HCT116 (cell line): ENCODE measurements around the gene PLCXD3. TPM values are rescaled to one million over a fixed set of nuclear protein-coding genes. Genes with fewer than 3 reads are reported as not detected.

Source experiments
- ATAC-seq: fragments of 200-7000 bp; cut with Tn5 transposase; 2 replicates; pipeline ENCODE4 v1.9.1; 2020; ENCODE audit warnings: mild to moderate bottlenecking, moderate library complexity
- BruUV-seq: library from RNA; stranded (reverse); fragments of 400-500 nt; replicated peaks from 2 replicates; lab custom pipeline; 2021; lab: Mats Ljungman, UMichigan
- CTCF ChIA-PET: fragments of 300-600 bp; sonication (Branson Sonifier 250); formaldehyde crosslinking; loops from one replicate; lab custom pipeline; 2021; ENCODE audit warnings: antibody characterized with exemption; lab: Charles Lee
- POLR2A ChIA-PET: fragments of 300-600, 350-600 bp; sonication (Branson Sonifier 250); formaldehyde crosslinking; loops from one replicate; lab custom pipeline; 2021; ENCODE audit warnings: antibody characterized with exemption; lab: Charles Lee
- RAD21 ChIA-PET, 2 experiments: fragments of 300-600 bp; sonication (Branson Sonifier 250); formaldehyde crosslinking; loops; one replicate each; lab custom pipeline; 2023; ENCODE audit warnings: low total read pairs in 2 of 2; ENCODE audit not compliant: uncharacterized antibody in 2 of 2, unreplicated experiment in 2 of 2, low non-redundant PET in 1 of 2; lab: Charles Lee
- DNase-seq: peaks from one replicate; pipeline ENCODE4 v3.0.0-alpha.2; 2010; ENCODE audit warnings: low read depth, low spot score
- H2AFZ ChIP-seq: fragments of 200-600 bp; shearing (Covaris generic), sonication (generic); 2 replicates; pipeline ENCODE4 v1.6.1; 2017; ENCODE audit warnings: low read depth, mixed run types, mixed read lengths, antibody characterized with exemption, low read length; ENCODE audit not compliant: poor library complexity, severe bottlenecking
- H3K27ac ChIP-seq: 2 replicates; pipeline ENCODE4 v1.5.1; 2012; ENCODE audit warnings: low read depth, low read length
- H3K27me3 ChIP-seq: fragments of 200-600 bp; sonication (generic); 2 replicates; pipeline ENCODE4 v1.6.1; 2016; ENCODE audit warnings: mixed run types, low read length, mixed read lengths; ENCODE audit not compliant: insufficient read depth
- H3K36me3 ChIP-seq, 2 experiments: fragments of 200-500 bp in 1 of 2; fragments of 200-600 bp in 1 of 2; sonication (Bioruptor generic) in 1 of 2; sonication (generic) in 1 of 2; 2 replicates each; pipeline versions ENCODE4 v1.5.1 to v1.6.1; 2014 to 2016; ENCODE audit warnings: low read length in 2 of 2, inconsistent platforms in 1 of 2, mixed read lengths in 1 of 2, mixed run types in 1 of 2; ENCODE audit not compliant: insufficient read depth in 2 of 2, control insufficient read depth in 1 of 2
- H3K4me1 ChIP-seq, 2 experiments: fragments of 200-600 bp in 1 of 2; sonication (generic) in 1 of 2; 2 replicates each; pipeline versions ENCODE4 v1.5.1 to v1.6.1; 2012 to 2017; ENCODE audit warnings: low read length in 2 of 2, inconsistent platforms in 1 of 2, mild to moderate bottlenecking in 1 of 2, mixed read lengths in 1 of 2, mixed run types in 1 of 2, moderate library complexity in 1 of 2; ENCODE audit not compliant: insufficient read depth in 2 of 2, control insufficient read depth in 1 of 2
- H3K4me2 ChIP-seq: fragments of 200-600 bp; sonication (generic); 2 replicates; pipeline ENCODE4 v1.6.1; 2017; ENCODE audit warnings: mixed run types, low read length, mixed read lengths
- H3K4me3 ChIP-seq, 2 experiments: fragments of 200-600 bp in 1 of 2; sonication (generic) in 1 of 2; replicated peaks in 1 of 2; 2 replicates each; pipeline ENCODE4 v1.5.1; 2011 to 2016; ENCODE audit warnings: low read length in 2 of 2, control low read depth in 1 of 2, low read depth in 1 of 2, mild to moderate bottlenecking in 1 of 2, mixed read lengths in 1 of 2, mixed run types in 1 of 2
- H3K79me2 ChIP-seq: fragments of 200-600 bp; sonication (generic); 2 replicates; pipeline ENCODE4 v1.6.1; 2017; ENCODE audit warnings: mild to moderate bottlenecking, mixed run types, low read length, moderate library complexity, mixed read lengths; ENCODE audit not compliant: insufficient read depth
- H3K9ac ChIP-seq: fragments of 200-600 bp; sonication (generic); 2 replicates; pipeline ENCODE4 v1.6.1; 2016; ENCODE audit warnings: low read length, mixed read lengths
- H3K9me2 ChIP-seq: fragments of 200-600 bp; sonication (generic), shearing (Covaris generic); 2 replicates; pipeline ENCODE4 v1.6.1; 2017; ENCODE audit warnings: mixed run types, mild to moderate bottlenecking, moderate library complexity; ENCODE audit not compliant: insufficient read depth
- H3K9me3 ChIP-seq, 2 experiments: fragments of 200-500 bp in 1 of 2; fragments of 200-600 bp in 1 of 2; sonication (Bioruptor generic) in 1 of 2; sonication (generic) in 1 of 2; 2 replicates each; pipeline ENCODE4 v1.6.1; 2014 to 2017; ENCODE audit warnings: low read length in 2 of 2, mixed read lengths in 2 of 2, inconsistent platforms in 1 of 2, low read depth in 1 of 2, mild to moderate bottlenecking in 1 of 2, mixed run types in 1 of 2, moderate library complexity in 1 of 2; ENCODE audit not compliant: control insufficient read depth in 1 of 2, insufficient read depth in 1 of 2
- H4K20me1 ChIP-seq: fragments of 200-600 bp; sonication (generic), shearing (Covaris generic); 2 replicates; pipeline ENCODE4 v1.6.1; 2017; ENCODE audit warnings: mixed run types, mild to moderate bottlenecking, moderate library complexity; ENCODE audit not compliant: insufficient read depth
- ATF3 ChIP-seq: IDR thresholded peaks from 2 replicates; pipeline ENCODE4 v1.6.1; 2012
- CEBPB ChIP-seq: IDR thresholded peaks from 2 replicates; pipeline ENCODE4 v1.6.1; 2012; ENCODE audit warnings: low read depth
- CTCF ChIP-seq, 3 experiments: fragments of 200-600 bp in 1 of 3; sonication (generic) in 1 of 3; IDR thresholded peaks in 2 of 3; conservative IDR thresholded peaks in 1 of 3; 2 replicates each; pipeline ENCODE4 v1.5.1; 2012 to 2017; ENCODE audit warnings: low read depth in 2 of 3, low read length in 2 of 3, antibody characterized with exemption in 1 of 3, borderline replicate concordance in 1 of 3, control low read depth in 1 of 3, mild to moderate bottlenecking in 1 of 3, mixed read lengths in 1 of 3, mixed run types in 1 of 3, moderate library complexity in 1 of 3; ENCODE audit not compliant: insufficient read depth in 1 of 3
- EGR1 ChIP-seq: IDR thresholded peaks from 2 replicates; pipeline ENCODE4 v1.6.1; 2012; ENCODE audit warnings: low read depth
- EZH2 ChIP-seq: fragments of 200-600 bp; sonication (generic); IDR thresholded peaks from 2 replicates; pipeline ENCODE4 v1.6.1; 2017; ENCODE audit warnings: antibody characterized with exemption, mixed run types
- FOSL1 ChIP-seq: IDR thresholded peaks from 2 replicates; pipeline ENCODE4 v1.6.1; 2012; ENCODE audit warnings: low read depth
- MAX ChIP-seq: IDR thresholded peaks from 2 replicates; pipeline ENCODE4 v1.6.1; 2012
- SIN3A ChIP-seq: IDR thresholded peaks from 2 replicates; pipeline ENCODE4 v1.6.1; 2012; ENCODE audit warnings: low read depth
- ZNF274 ChIP-seq: fragments of 200-500 bp; sonication (Bioruptor generic); IDR thresholded peaks from 2 replicates; pipeline ENCODE4 v1.6.1; 2014; ENCODE audit warnings: mild to moderate bottlenecking, low read depth, low read length, inconsistent platforms
- intact Hi-C: fragments of 100-400 bp; cut with micrococcal nuclease; formaldehyde crosslinking; loops from 2 replicates; pipeline ENCODE4 v1.10.0; 2022
- total RNA-seq: library from RNA; stranded (reverse); gene quantifications from one replicate; pipeline ENCODE4 v1.2.1, GENCODE V29; 2021; ENCODE audit not compliant: unreplicated experiment

Gene PLCXD3
- total RNA-seq, 1 experiment from 2014 or later, result not detected

- ATAC-seq (no peak), DNase-seq (no peak)
- intact Hi-C loops, result no loop called here
- ChIA-PET CTCF (no interaction called here), POLR2A (no interaction called here), RAD21 (no interaction called here)
- H3K9ac ChIP-seq, result no peak overlapping the region
- no peaks in the 10 kb centered on the region for H3K36me3 ChIP-seq
- no peak overlapping the region for H3K4me2 ChIP-seq
- H3K79me2 ChIP-seq, result no peaks in the 10 kb centered on the region
- no peaks in the 10 kb centered on the region for H3K4me1 ChIP-seq
- H3K27me3 ChIP-seq, result no peaks in the 10 kb centered on the region
- H4K20me1 ChIP-seq, result no peaks in the 10 kb centered on the region
- H3K9me2 ChIP-seq, result no peaks in the 10 kb centered on the region
- no peaks in the 10 kb centered on the region for H3K9me3 ChIP-seq
- no peak overlapping the region for H3K27ac ChIP-seq
- no peak overlapping the region for H2AFZ ChIP-seq
- no peak for TF ChIP-seq EGR1
- TF ChIP-seq CEBPB, result no peak
- TF ChIP-seq EZH2, result no peak
- TF ChIP-seq SIN3A, result no peak
- no TSS peak for BruUV-seq
- H3K4me3 ChIP-seq, result no peak overlapping the region
These were observed 146.1 kb downstream of the PLCXD3 start for GRCh38 chr5:41364346-41364745.

- no peak overlapping the region for H3K27ac ChIP-seq
- H3K9ac ChIP-seq, result no peak overlapping the region
- H3K4me2 ChIP-seq, result no peak overlapping the region
- no peak overlapping the region for H2AFZ ChIP-seq
- ATAC-seq (no peak), DNase-seq (no peak)
- no TSS peak for BruUV-seq
- no peaks in the 10 kb centered on the region for H3K27me3 ChIP-seq
- H3K4me3 ChIP-seq, result no peak overlapping the region
- TF ChIP-seq FOSL1 (no peak), ZNF274 (no peak), CTCF (IDR thresholded peaks at IDR 0.05 in 2 of 3, conservative IDR thresholded peaks at IDR 0.05 in 1 of 3; ENCODE audit: borderline replicate concordance in 1 of 3, insufficient read depth in 1 of 3, low read depth in 2 of 3, low read length in 2 of 3) (no peak), MAX (no peak), CEBPB (no peak), ATF3 (no peak)
- no peaks in the 10 kb centered on the region for H4K20me1 ChIP-seq
- intact Hi-C loops, result no loop called here
- H3K9me2 ChIP-seq, result no peaks in the 10 kb centered on the region
- ChIA-PET RAD21 (no interaction called here), POLR2A (no interaction called here), CTCF (no interaction called here)
- H3K9me3 ChIP-seq, result no peaks in the 10 kb centered on the region
- no peaks in the 10 kb centered on the region for H3K36me3 ChIP-seq
- no peaks in the 10 kb centered on the region for H3K4me1 ChIP-seq
- H3K79me2 ChIP-seq, result no peaks in the 10 kb centered on the region
These were observed 146.9 kb downstream of the PLCXD3 start for GRCh38 chr5:41363343-41363986.
